SK-N-SH (cell line): ENCODE data around the gene CADM1. TPM values are rescaled to one million over a fixed set of nuclear protein-coding genes. Genes with fewer than 3 reads are reported as not detected.

Source experiments
- CTCF ChIA-PET: fragments of 300-600, 350-600 bp; formaldehyde crosslinking; extraction: SDS; loops from one replicate; lab custom pipeline; 2021; lab: Yijun Ruan, JAX
- POLR2A ChIA-PET: fragments of 350-600 bp; sonication (Branson Sonifier 250); formaldehyde crosslinking; extraction: SDS; loops from one replicate; lab custom pipeline; 2020; ENCODE audit warnings: antibody characterized with exemption, inconsistent platforms; lab: Yijun Ruan, JAX
- DNase-seq: peaks from one replicate; pipeline ENCODE4 v3.0.0; 2012
- H2AFZ ChIP-seq: fragments of 200-600 bp; sonication (generic); 2 replicates; pipeline ENCODE4 v1.8.1; 2016; ENCODE audit warnings: antibody characterized with exemption, mild to moderate bottlenecking, low read depth
- H3F3A ChIP-seq: fragments of 200-600 bp; sonication (generic); replicated peaks from 2 replicates; pipeline ENCODE3; 2016; ENCODE audit warnings: antibody characterized with exemption, mild to moderate bottlenecking; ENCODE audit not compliant: insufficient read depth
- H3K27ac ChIP-seq, 2 experiments: fragments of 200-500 bp in 1 of 2; fragments of 200-600 bp in 1 of 2; sonication (Bioruptor generic) in 1 of 2; sonication (generic), shearing (Covaris generic) in 1 of 2; 2 replicates each; pipeline versions ENCODE4 v1.5.1 to v1.6.1; 2014 to 2016; ENCODE audit warnings: low read depth in 2 of 2, inconsistent platforms in 1 of 2, low read length in 1 of 2, mild to moderate bottlenecking in 1 of 2, mixed read lengths in 1 of 2
- H3K27me3 ChIP-seq: fragments of 200-600 bp; sonication (generic), shearing (Covaris generic); 2 replicates; pipeline ENCODE4 v1.6.1; 2016; ENCODE audit warnings: mixed run types; ENCODE audit not compliant: insufficient read depth
- H3K36me3 ChIP-seq, 2 experiments: fragments of 200-500 bp in 1 of 2; fragments of 200-600 bp in 1 of 2; sonication (Bioruptor generic) in 1 of 2; sonication (generic) in 1 of 2; replicated peaks in 1 of 2; 2 replicates each; pipeline versions ENCODE3 to v1.5.1; 2014 to 2016; ENCODE audit warnings: low read length in 1 of 2, mild to moderate bottlenecking in 1 of 2; ENCODE audit not compliant: insufficient read depth in 2 of 2, control insufficient read depth in 1 of 2
- H3K4me1 ChIP-seq, 2 experiments: fragments of 200-500 bp in 1 of 2; fragments of 200-600 bp in 1 of 2; sonication (Bioruptor generic) in 1 of 2; sonication (generic), shearing (Covaris generic) in 1 of 2; 2 replicates each; pipeline versions ENCODE4 v1.5.1 to v1.6.1; 2014 to 2016; ENCODE audit warnings: low read depth in 1 of 2, low read length in 1 of 2, mixed run types in 1 of 2; ENCODE audit not compliant: insufficient read depth in 2 of 2, control insufficient read depth in 1 of 2
- H3K4me2 ChIP-seq: fragments of 200-600 bp; sonication (generic), shearing (Covaris generic); 2 replicates; pipeline ENCODE4 v1.6.1; 2017; ENCODE audit warnings: mixed run types
- H3K4me3 ChIP-seq, 2 experiments: fragments of 200-500 bp in 1 of 2; fragments of 200-600 bp in 1 of 2; sonication (Bioruptor generic) in 1 of 2; sonication (generic), shearing (Covaris generic) in 1 of 2; 2 replicates each; pipeline versions ENCODE4 v1.5.1 to v1.8.1; 2014 to 2016; ENCODE audit warnings: low read depth in 2 of 2, inconsistent platforms in 1 of 2, low read length in 1 of 2, mild to moderate bottlenecking in 1 of 2, mixed read lengths in 1 of 2, moderate library complexity in 1 of 2
- H3K79me2 ChIP-seq: fragments of 200-600 bp; sonication (generic); 2 replicates; pipeline ENCODE4 v1.8.1; 2017; ENCODE audit warnings: mild to moderate bottlenecking; ENCODE audit not compliant: insufficient read depth
- H3K9ac ChIP-seq: fragments of 200-600 bp; sonication (generic); 2 replicates; pipeline ENCODE4 v1.6.1; 2017; ENCODE audit warnings: mixed run types
- H3K9me2 ChIP-seq: fragments of 200-600 bp; sonication (generic); 2 replicates; pipeline ENCODE4 v1.6.1; 2017; ENCODE audit warnings: mixed run types
- H3K9me3 ChIP-seq: fragments of 200-600 bp; sonication (generic); 2 replicates; pipeline ENCODE4 v1.6.1; 2017; ENCODE audit warnings: mixed run types, mild to moderate bottlenecking, moderate library complexity
- H4K20me1 ChIP-seq: fragments of 200-600 bp; sonication (generic); 2 replicates; pipeline ENCODE4 v1.6.1; 2017; ENCODE audit warnings: mild to moderate bottlenecking, mixed run types; ENCODE audit not compliant: insufficient read depth
- CHD2 ChIP-seq: fragments of 150-350 bp; IDR thresholded peaks from 2 replicates; pipeline ENCODE4 v1.6.1; 2018; ENCODE audit warnings: low read length; ENCODE audit not compliant: partially characterized antibody
- ELF1 ChIP-seq: IDR thresholded peaks from 2 replicates; pipeline ENCODE4 v1.4.0; 2012
- EP300 ChIP-seq, 2 experiments: IDR thresholded peaks; 2 replicates each; pipeline versions ENCODE4 v1.4.0 to v1.6.1; 2012; ENCODE audit warnings: borderline replicate concordance in 1 of 2, low read depth in 1 of 2, low read length in 1 of 2
- EZH2phosphoT487 ChIP-seq: fragments of 200-600 bp; sonication (generic); IDR thresholded peaks from 2 replicates; pipeline ENCODE4 v1.6.1; 2017; ENCODE audit warnings: low read depth, mixed run types, mild to moderate bottlenecking, antibody characterized with exemption, moderate library complexity, borderline replicate concordance
- FOSL2 ChIP-seq: IDR thresholded peaks from 2 replicates; pipeline ENCODE4 v1.4.0; 2012; ENCODE audit warnings: low read depth, mild to moderate bottlenecking, moderate library complexity, borderline replicate concordance
- FOXJ3 ChIP-seq: sonication (generic); formaldehyde crosslinking; IDR thresholded peaks from 2 replicates; pipeline ENCODE4 v1.5.1; 2020; ENCODE audit warnings: mild to moderate bottlenecking, missing genetic modification reagents
- GATA2 ChIP-seq: sonication (generic); formaldehyde crosslinking; IDR thresholded peaks from 2 replicates; pipeline ENCODE4 v1.5.0; 2020; ENCODE audit warnings: mild to moderate bottlenecking, missing genetic modification reagents
- MEF2A ChIP-seq: IDR thresholded peaks from 2 replicates; pipeline ENCODE4 v1.4.0; 2012; ENCODE audit warnings: low read depth, borderline replicate concordance
- NRF1 ChIP-seq: IDR thresholded peaks from 2 replicates; pipeline ENCODE4 v1.6.1; 2012; ENCODE audit warnings: low read depth, mild to moderate bottlenecking, low read length
- POLR2AphosphoS5 ChIP-seq: IDR thresholded peaks from 2 replicates; pipeline ENCODE4 v1.6.1; 2012; ENCODE audit warnings: low read depth, low read length
- RAD21 ChIP-seq: IDR thresholded peaks from 2 replicates; pipeline ENCODE4 v1.6.1; 2012; ENCODE audit warnings: mild to moderate bottlenecking, low read length
- RFX5 ChIP-seq: IDR thresholded peaks from 2 replicates; pipeline ENCODE4 v1.6.1; 2012; ENCODE audit warnings: mild to moderate bottlenecking, improper control_type of control experiment, low read length
- RXRA ChIP-seq: IDR thresholded peaks from 2 replicates; pipeline ENCODE4 v1.4.0; 2012; ENCODE audit warnings: low read depth, mild to moderate bottlenecking, borderline replicate concordance
- SMC3 ChIP-seq: IDR thresholded peaks from 2 replicates; pipeline ENCODE4 v1.6.1; 2012; ENCODE audit warnings: low read depth, low read length, improper control_type of control experiment
- TCF12 ChIP-seq: IDR thresholded peaks from 2 replicates; pipeline ENCODE4 v1.4.0; 2012
- TEAD4 ChIP-seq: IDR thresholded peaks from 2 replicates; pipeline ENCODE4 v1.4.0; 2012; ENCODE audit warnings: mild to moderate bottlenecking, borderline replicate concordance; ENCODE audit not compliant: insufficient read depth
- YY1 ChIP-seq: IDR thresholded peaks from 2 replicates; pipeline ENCODE4 v1.4.0; 2012; ENCODE audit warnings: low read depth, mild to moderate bottlenecking
- ZBTB33 ChIP-seq: IDR thresholded peaks from 2 replicates; pipeline ENCODE4 v1.4.0; 2012; ENCODE audit warnings: low read depth, borderline replicate concordance
- WGBS: methylation state at CpG from one replicate; pipeline ENCODE4 v1.1.6; 2017; ENCODE audit warnings: low lambda C conversion rate; 5-methylcytosine and 5-hydroxymethylcytosine counted together
- polyA plus RNA-seq, 3 experiments: library from polyadenylated mRNA; depleted of rRNA; stranded (reverse); fragments of >200 nt; gene quantifications; 2 replicates each; pipeline ENCODE4 v1.2.3, GENCODE V29; 2012
- TF ChIP-seq, protein P1 (sequence below): fragments of 150-350 bp; IDR thresholded peaks from 2 replicates; pipeline ENCODE4 v1.6.1; 2017; ENCODE audit warnings: antibody characterized with exemption, low read length, low read depth, borderline replicate concordance

The CADM1 gene
- polyA plus RNA-seq, 1 of the 3 experiments (the other 2 are of a cell fraction) = 7.9 TPM

GRCh38 chr11:115548878-115549528, 44.8 kb upstream of the CADM1 start:
- POLR2A ChIA-PET = no interaction called here
- no peaks in the 10 kb centered on the region for H3K79me2 ChIP-seq
- H2AFZ ChIP-seq = no peak overlapping the region
- H3K4me1 ChIP-seq = no peaks in the 10 kb centered on the region; a peak in 1 of 4 replicates
- CTCF ChIA-PET = interaction anchor here (0.6 to 2.1 kb wide), 3 partner anchors 8 to 286 kb away, joined by 3 to 5 read pairs (median 4); no protein-coding TSS in a partner anchor
- no peaks in the 10 kb centered on the region for H3F3A ChIP-seq
- H3K9me2 ChIP-seq = no peaks in the 10 kb centered on the region
- no peaks in the 10 kb centered on the region for H3K9me3 ChIP-seq
- 21% methylated on average over 5 of the region's 10 CpGs for WGBS
- H3K27ac ChIP-seq = no peak overlapping the region
- H3K36me3 ChIP-seq = no peaks in the 10 kb centered on the region
- H3K27me3 ChIP-seq = no peaks in the 10 kb centered on the region
- no peak for DNase-seq
- no peak overlapping the region for H3K4me3 ChIP-seq
- no peak overlapping the region for H3K4me2 ChIP-seq
- H4K20me1 ChIP-seq = no peaks in the 10 kb centered on the region
- H3K9ac ChIP-seq = no peak overlapping the region
- TF ChIP-seq MEF2A (no peak), RAD21 (no peak), TCF12 (no peak), YY1 (no peak), CHD2 (no peak), GATA2 (CRISPR knock-in tag) (no peak), ZBTB33 (no peak), EZH2phosphoT487 (no peak), ELF1 (no peak), POLR2AphosphoS5 (no peak), TEAD4 (no peak), SMC3 (no peak), RFX5 (no peak), EP300 (IDR thresholded peaks at IDR 0.05; ENCODE audit: borderline replicate concordance in 1 of 2, low read depth in 1 of 2, low read length in 1 of 2) (no peak), RXRA (no peak), NRF1 (no peak), FOXJ3 (CRISPR knock-in tag) (no peak), FOSL2 (no peak)
- TF ChIP-seq, protein P1, sequence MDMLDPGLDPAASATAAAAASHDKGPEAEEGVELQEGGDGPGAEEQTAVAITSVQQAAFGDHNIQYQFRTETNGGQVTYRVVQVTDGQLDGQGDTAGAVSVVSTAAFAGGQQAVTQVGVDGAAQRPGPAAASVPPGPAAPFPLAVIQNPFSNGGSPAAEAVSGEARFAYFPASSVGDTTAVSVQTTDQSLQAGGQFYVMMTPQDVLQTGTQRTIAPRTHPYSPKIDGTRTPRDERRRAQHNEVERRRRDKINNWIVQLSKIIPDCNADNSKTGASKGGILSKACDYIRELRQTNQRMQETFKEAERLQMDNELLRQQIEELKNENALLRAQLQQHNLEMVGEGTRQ = no peak
